Loucy (cell line): ENCODE measurements around the gene TIAM1.

Experiments used
- H2AFZ ChIP-seq: fragments of 200-600 bp; sonication (generic); 2 replicates; pipeline ENCODE4 v1.6.0; 2016; ENCODE audit warnings: antibody characterized with exemption, mild to moderate bottlenecking, low read length, moderate library complexity
- H3F3A ChIP-seq: fragments of 200-600 bp; 2 replicates; pipeline ENCODE4 v1.6.0; 2016; ENCODE audit warnings: antibody characterized with exemption, low read depth, mild to moderate bottlenecking
- H3K27me3 ChIP-seq: fragments of 200-600 bp; sonication (generic); 2 replicates; pipeline ENCODE4 v1.6.1; 2014; ENCODE audit warnings: low read length, mild to moderate bottlenecking; ENCODE audit not compliant: insufficient read depth, poor library complexity, severe bottlenecking
- H3K36me3 ChIP-seq: fragments of 200-600 bp; sonication (generic); 2 replicates; pipeline ENCODE4 v1.6.1; 2016; ENCODE audit warnings: low read length; ENCODE audit not compliant: insufficient read depth
- H3K4me1 ChIP-seq: fragments of 200-600 bp; sonication (generic); 2 replicates; pipeline ENCODE4 v1.5.1; 2014; ENCODE audit warnings: low read length, mild to moderate bottlenecking; ENCODE audit not compliant: insufficient read depth, poor library complexity, severe bottlenecking
- H3K4me2 ChIP-seq: fragments of 200-600 bp; sonication (generic); 2 replicates; pipeline ENCODE4 v1.6.0; 2014; ENCODE audit warnings: antibody characterized with exemption, low read length, low read depth, mild to moderate bottlenecking; ENCODE audit not compliant: poor library complexity, severe bottlenecking
- H3K4me3 ChIP-seq: fragments of 200-600 bp; sonication (generic); 2 replicates; pipeline ENCODE4 v1.5.1; 2014; ENCODE audit warnings: low read length, mild to moderate bottlenecking, mixed read lengths; ENCODE audit not compliant: poor library complexity, severe bottlenecking
- H3K79me2 ChIP-seq: fragments of 200-600 bp; sonication (generic); 2 replicates; pipeline ENCODE4 v1.6.1; 2014; ENCODE audit warnings: low read length; ENCODE audit not compliant: insufficient read depth
- H3K9ac ChIP-seq: fragments of 200-600 bp; sonication (generic); 2 replicates; pipeline ENCODE4 v1.6.0; 2014; ENCODE audit warnings: mild to moderate bottlenecking, low read depth, low read length, moderate library complexity; ENCODE audit not compliant: poor library complexity, severe bottlenecking
- H3K9me2 ChIP-seq: fragments of 200-600 bp; sonication (generic); replicated peaks from 2 replicates; pipeline ENCODE4 v1.6.1; 2016; ENCODE audit warnings: low read depth, low read length, mixed read lengths
- H3K9me3 ChIP-seq: fragments of 200-600 bp; sonication (generic); 2 replicates; pipeline ENCODE4 v1.6.1; 2014; ENCODE audit warnings: mild to moderate bottlenecking, antibody characterized with exemption, low read length, low read depth; ENCODE audit not compliant: insufficient read depth
- H4K20me1 ChIP-seq: fragments of 200-600 bp; sonication (generic); 2 replicates; pipeline ENCODE4 v1.6.0; 2014; ENCODE audit warnings: antibody characterized with exemption, low read length, mild to moderate bottlenecking; ENCODE audit not compliant: insufficient read depth, poor library complexity, severe bottlenecking
- EZH2phosphoT487 ChIP-seq: fragments of 200-600 bp; IDR thresholded peaks from 2 replicates; pipeline ENCODE4 v1.6.1; 2018; ENCODE audit warnings: antibody characterized with exemption, mild to moderate bottlenecking, moderate library complexity, borderline replicate concordance
- TF ChIP-seq, protein P1 (sequence below): fragments of 200-600 bp; sonication (generic); conservative IDR thresholded peaks from 2 replicates; pipeline ENCODE4 v1.5.1; 2014; ENCODE audit warnings: mild to moderate bottlenecking, antibody characterized with exemption, low read length

TIAM1 gene

DNA sequence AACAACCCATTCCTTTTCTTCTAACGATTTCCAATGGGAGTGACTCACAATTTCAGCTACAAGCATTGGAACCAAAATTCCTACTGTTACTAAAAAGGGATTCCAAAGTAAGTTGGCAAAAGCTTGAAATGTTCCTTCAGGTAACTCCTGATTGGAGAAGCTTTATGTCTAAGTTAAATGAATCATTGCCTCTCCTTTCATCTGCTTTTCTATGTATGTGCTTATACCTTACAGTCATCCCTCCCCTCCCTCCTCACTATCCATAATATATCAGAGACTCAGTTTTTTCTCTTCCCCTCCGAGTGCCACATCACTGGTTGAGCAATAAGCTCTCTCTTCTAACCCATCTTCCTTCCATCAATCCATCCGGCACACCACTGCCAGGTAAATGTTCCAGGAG is 86.8 kb downstream of the TIAM1 start:
- Histone ChIP-seq H3K79me2 (no peaks in the 10 kb centered on the region), H4K20me1 (no peaks in the 10 kb centered on the region), H3K9me2 (no peaks in the 10 kb centered on the region), H3K4me2 (no peak overlapping the region), H2AFZ (no peak overlapping the region), H3F3A (no peaks in the 10 kb centered on the region), H3K9me3 (no peaks in the 10 kb centered on the region), H3K36me3 (peaks cover 3% of the 10 kb centered on the region; the same call in 1 of the 2 replicates), H3K4me1 (no peaks in the 10 kb centered on the region), H3K4me3 (no peak overlapping the region), H3K9ac (no peak overlapping the region), H3K27me3 (no peaks in the 10 kb centered on the region)
- no peak for TF ChIP-seq EZH2phosphoT487
- TF ChIP-seq, protein P1, sequence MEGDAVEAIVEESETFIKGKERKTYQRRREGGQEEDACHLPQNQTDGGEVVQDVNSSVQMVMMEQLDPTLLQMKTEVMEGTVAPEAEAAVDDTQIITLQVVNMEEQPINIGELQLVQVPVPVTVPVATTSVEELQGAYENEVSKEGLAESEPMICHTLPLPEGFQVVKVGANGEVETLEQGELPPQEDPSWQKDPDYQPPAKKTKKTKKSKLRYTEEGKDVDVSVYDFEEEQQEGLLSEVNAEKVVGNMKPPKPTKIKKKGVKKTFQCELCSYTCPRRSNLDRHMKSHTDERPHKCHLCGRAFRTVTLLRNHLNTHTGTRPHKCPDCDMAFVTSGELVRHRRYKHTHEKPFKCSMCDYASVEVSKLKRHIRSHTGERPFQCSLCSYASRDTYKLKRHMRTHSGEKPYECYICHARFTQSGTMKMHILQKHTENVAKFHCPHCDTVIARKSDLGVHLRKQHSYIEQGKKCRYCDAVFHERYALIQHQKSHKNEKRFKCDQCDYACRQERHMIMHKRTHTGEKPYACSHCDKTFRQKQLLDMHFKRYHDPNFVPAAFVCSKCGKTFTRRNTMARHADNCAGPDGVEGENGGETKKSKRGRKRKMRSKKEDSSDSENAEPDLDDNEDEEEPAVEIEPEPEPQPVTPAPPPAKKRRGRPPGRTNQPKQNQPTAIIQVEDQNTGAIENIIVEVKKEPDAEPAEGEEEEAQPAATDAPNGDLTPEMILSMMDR = no peak

DNA sequence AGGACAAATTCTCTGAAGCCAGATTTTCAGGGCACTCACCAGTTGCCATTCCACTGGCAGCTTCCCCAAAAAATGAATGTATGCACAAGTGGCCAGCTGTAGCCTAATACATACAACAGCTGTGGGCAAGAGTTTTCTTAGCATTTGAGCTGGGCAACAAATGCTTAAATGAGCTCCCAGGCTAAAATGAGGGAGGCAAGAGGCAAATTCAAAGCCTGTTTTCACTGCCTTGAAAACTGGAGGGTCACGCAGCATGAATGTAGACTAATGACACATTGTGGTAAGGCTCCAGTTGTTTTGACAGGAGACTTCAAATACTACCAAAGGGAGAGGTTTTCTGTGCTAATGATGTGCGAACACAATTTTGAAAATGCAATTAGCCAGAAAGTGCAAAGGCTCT is 88.2 kb downstream of the TIAM1 start:
- Histone ChIP-seq H2AFZ (no peak overlapping the region), H3K36me3 (peaks cover 9% of the 10 kb centered on the region; the same call in 1 of the 2 replicates), H3K4me2 (no peak overlapping the region), H3K9me3 (no peaks in the 10 kb centered on the region), H3K9ac (no peak overlapping the region), H3K27me3 (no peaks in the 10 kb centered on the region), H3K9me2 (no peaks in the 10 kb centered on the region), H3K4me3 (no peak overlapping the region), H3F3A (no peaks in the 10 kb centered on the region), H3K79me2 (no peaks in the 10 kb centered on the region), H4K20me1 (no peaks in the 10 kb centered on the region), H3K4me1 (no peaks in the 10 kb centered on the region)
- TF ChIP-seq EZH2phosphoT487 = no peak
- TF ChIP-seq, protein P1 = no peak

DNA sequence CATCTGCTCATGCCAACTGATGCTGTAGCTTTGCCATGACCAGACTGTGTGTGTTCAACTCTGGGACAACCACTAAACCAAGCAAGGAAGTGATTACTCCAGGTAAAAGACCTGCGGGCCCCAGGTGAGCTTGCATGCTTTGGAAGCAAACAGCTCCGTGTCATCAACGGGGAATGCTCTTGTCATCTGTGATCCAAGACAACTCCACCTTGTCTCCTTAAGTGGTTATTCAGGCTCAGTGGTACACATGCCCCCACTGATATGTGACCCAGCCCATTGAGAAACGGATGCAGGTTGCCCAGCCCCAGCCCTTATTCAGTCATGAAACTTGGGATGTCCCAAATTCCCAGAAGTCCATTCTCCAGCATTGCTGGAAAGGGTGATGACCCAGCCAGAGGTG is 89.0 kb downstream of the TIAM1 start:
- Histone ChIP-seq H3K9ac (no peak overlapping the region), H3K4me1 (no peaks in the 10 kb centered on the region), H2AFZ (no peak overlapping the region), H4K20me1 (no peaks in the 10 kb centered on the region), H3K9me3 (no peaks in the 10 kb centered on the region), H3K27me3 (no peaks in the 10 kb centered on the region), H3K9me2 (no peaks in the 10 kb centered on the region), H3K36me3 (peaks cover 16% of the 10 kb centered on the region; the same call in 1 of the 2 replicates), H3K79me2 (no peaks in the 10 kb centered on the region), H3K4me2 (no peak overlapping the region), H3K4me3 (no peak overlapping the region), H3F3A (no peaks in the 10 kb centered on the region)
- TF ChIP-seq, protein P1 = no peak
- TF ChIP-seq EZH2phosphoT487 = no peak
